Caco-2 (cell line): Measurements from ENCODE around the gene RAB20. TPM values are rescaled to one million over a fixed set of nuclear protein-coding genes. Genes with fewer than 3 reads are reported as not detected.

Experiments used
- BruUV-seq: library from RNA; stranded (reverse); fragments of 400-500 nt; replicated peaks from 2 replicates; lab custom pipeline; 2021; lab: Mats Ljungman, UMichigan
- CTCF ChIA-PET: fragments of 300-600 bp; sonication (Branson Sonifier 250); formaldehyde crosslinking; loops from one replicate; lab custom pipeline; 2022; ENCODE audit warnings: antibody characterized with exemption; lab: Charles Lee
- POLR2A ChIA-PET: fragments of 300-600 bp; sonication (Branson Sonifier 250); formaldehyde crosslinking; loops from one replicate; lab custom pipeline; 2022; ENCODE audit warnings: antibody characterized with exemption; lab: Charles Lee
- DNase-seq, 2 experiments: peaks; one replicate each; pipeline versions ENCODE4 v3.0.0 to v3.0.0-alpha.2; 2020 to 2022
- H3K27me3 ChIP-seq: replicated peaks from 2 replicates; pipeline ENCODE4 v1.6.0; 2011; ENCODE audit warnings: low read length; ENCODE audit not compliant: control insufficient read depth, insufficient read depth
- H3K36me3 ChIP-seq: 2 replicates; pipeline ENCODE4 v1.5.1; 2011; ENCODE audit warnings: low read length; ENCODE audit not compliant: control insufficient read depth, insufficient read depth
- H3K4me1 ChIP-seq: fragments of 250-450 bp; sonication (Bioruptor Pico); 2 replicates; pipeline ENCODE4 v1.5.1; 2020; ENCODE audit warnings: mild to moderate bottlenecking
- H3K4me3 ChIP-seq: 2 replicates; pipeline ENCODE4 v1.5.1; 2011; ENCODE audit warnings: low read depth, mild to moderate bottlenecking, control low read depth, low read length
- H3K9me3 ChIP-seq: fragments of 250-450 bp; sonication (Bioruptor Pico); 2 replicates; pipeline ENCODE4 v1.5.1; 2020; ENCODE audit warnings: mild to moderate bottlenecking, moderate library complexity
- H3K27ac Mint-ChIP-seq: one replicate; pipeline ENCODE4 v1.8.0; 2022; ENCODE audit warnings: mixed read lengths; ENCODE audit not compliant: unreplicated experiment
- H3K27me3 Mint-ChIP-seq: one replicate; pipeline ENCODE4 v1.8.0; 2022; ENCODE audit warnings: mixed read lengths; ENCODE audit not compliant: insufficient read depth, unreplicated experiment
- H3K36me3 Mint-ChIP-seq: one replicate; pipeline ENCODE4 v1.8.0; 2022; ENCODE audit warnings: mild to moderate bottlenecking, mixed read lengths; ENCODE audit not compliant: insufficient read depth, unreplicated experiment
- H3K4me1 Mint-ChIP-seq: one replicate; pipeline ENCODE4 v1.8.0; 2022; ENCODE audit warnings: low read depth, mixed read lengths; ENCODE audit not compliant: unreplicated experiment
- H3K4me3 Mint-ChIP-seq: one replicate; pipeline ENCODE4 v1.8.0; 2022; ENCODE audit warnings: mild to moderate bottlenecking, moderate library complexity, mixed read lengths; ENCODE audit not compliant: unreplicated experiment
- H3K9me3 Mint-ChIP-seq: one replicate; pipeline ENCODE4 v1.8.0; 2022; ENCODE audit warnings: mixed read lengths; ENCODE audit not compliant: unreplicated experiment
- CTCF ChIP-seq, 2 experiments: fragments of 200-600 bp in 1 of 2; IDR thresholded peaks; 1 replicate in 1 of 2; 2 replicates in 1 of 2; pipeline versions ENCODE4 v1.5.1 to v1.8.0; 2011 to 2022; ENCODE audit warnings: antibody characterized with exemption in 1 of 2, control low read depth in 1 of 2, inconsistent platforms in 1 of 2, low read depth in 1 of 2, low read length in 1 of 2, mild to moderate bottlenecking in 1 of 2, moderate library complexity in 1 of 2; ENCODE audit not compliant: insufficient read depth in 1 of 2, severe bottlenecking in 1 of 2, unreplicated experiment in 1 of 2
- intact Hi-C: fragments of 100-400 bp; cut with micrococcal nuclease; formaldehyde crosslinking; loops from one replicate; pipeline ENCODE4 v1.10.0; 2022; ENCODE audit not compliant: unreplicated experiment
- total RNA-seq: library from RNA; stranded (reverse); gene quantifications from 2 replicates; pipeline ENCODE4 v1.2.3, GENCODE V29; 2022

Gene RAB20
- total RNA-seq, 1 experiment from 2014 or later = 37.9 TPM

- intact Hi-C loops = loop anchor here (5.0 kb wide), 2 partner anchors 35 to 340 kb away; no protein-coding TSS in a partner anchor
- TF ChIP-seq CTCF (IDR thresholded peaks at IDR 0.05; ENCODE audit: insufficient read depth in 1 of 2, low read depth in 1 of 2, low read length in 1 of 2, severe bottlenecking in 1 of 2, unreplicated experiment in 1 of 2) = no peak
- ChIA-PET POLR2A (interaction anchor here (0.6 to 1.7 kb wide), 12 partner anchors 21 to 312 kb away, joined by 3 to 17 read pairs (median 5); no protein-coding TSS in a partner anchor), CTCF (interaction anchor here (0.6 to 2.7 kb wide), 3 partner anchors 31 to 447 kb away, joined by 3 to 20 read pairs (median 4); no protein-coding TSS in a partner anchor)
- no peak for DNase-seq
- Histone ChIP-seq H3K9me3 (no peaks in the 10 kb centered on the region), H3K36me3 (peaks cover 7% of the 10 kb centered on the region), H3K27me3 (no peaks in the 10 kb centered on the region), H3K4me3 (peak overlapping the region; percentile 84), H3K4me1 (peaks cover 26% of the 10 kb centered on the region)
- H3K27me3 Mint-ChIP-seq = no peaks in the 10 kb centered on the region
- H3K27ac Mint-ChIP-seq = peak overlapping the region; percentile 75
- H3K4me3 Mint-ChIP-seq = peak overlapping the region; percentile 85
- TSS peak; percentile 53 for BruUV-seq
- H3K36me3 Mint-ChIP-seq = peaks cover 22% of the 10 kb centered on the region
- peaks cover 11% of the 10 kb centered on the region for H3K9me3 Mint-ChIP-seq
- peaks cover 28% of the 10 kb centered on the region for H3K4me1 Mint-ChIP-seq
Measured at GRCh38 chr13:110562036-110562597, 595 bp upstream of the RAB20 start.

GRCh38 chr13:110560601-110561343, 750 bp downstream of the RAB20 start:
- H3K4me3 Mint-ChIP-seq = peak overlapping the region; percentile 85
- H3K27me3 ChIP-seq = no peaks in the 10 kb centered on the region
- peak overlapping the region; percentile 84 for H3K4me3 ChIP-seq
- CTCF ChIA-PET = interaction anchor here (1.1 to 2.7 kb wide), 2 partner anchors 32 to 105 kb away, joined by 4 to 20 read pairs; no protein-coding TSS in a partner anchor
- no peaks in the 10 kb centered on the region for H3K27me3 Mint-ChIP-seq
- intact Hi-C loops = loop anchor here (1.0 to 5.0 kb wide), 5 partner anchors 20 to 338 kb away; no protein-coding TSS in a partner anchor
- POLR2A ChIA-PET = interaction anchor here (1.0 to 1.7 kb wide), 6 partner anchors 20 to 154 kb away, joined by 5 to 9 read pairs (median 7); no protein-coding TSS in a partner anchor
- H3K4me1 ChIP-seq = peaks cover 39% of the 10 kb centered on the region
- peaks cover 11% of the 10 kb centered on the region for H3K9me3 Mint-ChIP-seq
- H3K4me1 Mint-ChIP-seq = peaks cover 40% of the 10 kb centered on the region
- peaks cover 11% of the 10 kb centered on the region for H3K36me3 ChIP-seq
- peak overlapping the region; percentile 75 for H3K27ac Mint-ChIP-seq
- peak in 1 of 2 experiments; percentile 58 for DNase-seq
- peaks cover 33% of the 10 kb centered on the region for H3K36me3 Mint-ChIP-seq
- no peak for TF ChIP-seq CTCF (IDR thresholded peaks at IDR 0.05; ENCODE audit: insufficient read depth in 1 of 2, low read depth in 1 of 2, low read length in 1 of 2, severe bottlenecking in 1 of 2, unreplicated experiment in 1 of 2)
- no TSS peak for BruUV-seq
- no peaks in the 10 kb centered on the region for H3K9me3 ChIP-seq

- DNase-seq = no peak
- Histone ChIP-seq H3K9me3 (no peaks in the 10 kb centered on the region), H3K27me3 (no peaks in the 10 kb centered on the region), H3K4me1 (peaks cover 43% of the 10 kb centered on the region), H3K36me3 (peaks cover 11% of the 10 kb centered on the region), H3K4me3 (peak overlapping the region; percentile 84)
- peaks cover 48% of the 10 kb centered on the region for H3K4me1 Mint-ChIP-seq
- no TSS peak for BruUV-seq
- POLR2A ChIA-PET = no interaction called here
- peaks cover 38% of the 10 kb centered on the region for H3K36me3 Mint-ChIP-seq
- H3K9me3 Mint-ChIP-seq = peaks cover 11% of the 10 kb centered on the region
- TF ChIP-seq CTCF (IDR thresholded peaks at IDR 0.05; ENCODE audit: insufficient read depth in 1 of 2, low read depth in 1 of 2, low read length in 1 of 2, severe bottlenecking in 1 of 2, unreplicated experiment in 1 of 2) = no peak
- CTCF ChIA-PET = interaction anchor here (1.1 to 1.2 kb wide), 2 partner anchors 19 to 104 kb away, joined by 3 to 4 read pairs; no protein-coding TSS in a partner anchor
- no peaks in the 10 kb centered on the region for H3K27me3 Mint-ChIP-seq
- intact Hi-C loops = loop anchor here (2.0 to 5.0 kb wide), 4 partner anchors 19 to 338 kb away; no protein-coding TSS in a partner anchor
- H3K4me3 Mint-ChIP-seq = peak overlapping the region; percentile 85
- H3K27ac Mint-ChIP-seq = peak overlapping the region; percentile 75
Measured at GRCh38 chr13:110559986-110560385, 1.5 kb downstream of the RAB20 start.
